Loucy (cell line): Measurements from ENCODE around the gene TPST2.

Experiments used
- EZH2phosphoT487 ChIP-seq: fragments of 200-600 bp; IDR thresholded peaks from 2 replicates; pipeline ENCODE4 v1.6.1; 2018; ENCODE audit warnings: antibody characterized with exemption, mild to moderate bottlenecking, moderate library complexity, borderline replicate concordance
- TF ChIP-seq, protein P1 (sequence below): fragments of 200-600 bp; sonication (generic); conservative IDR thresholded peaks from 2 replicates; pipeline ENCODE4 v1.5.1; 2014; ENCODE audit warnings: mild to moderate bottlenecking, antibody characterized with exemption, low read length

DNA sequence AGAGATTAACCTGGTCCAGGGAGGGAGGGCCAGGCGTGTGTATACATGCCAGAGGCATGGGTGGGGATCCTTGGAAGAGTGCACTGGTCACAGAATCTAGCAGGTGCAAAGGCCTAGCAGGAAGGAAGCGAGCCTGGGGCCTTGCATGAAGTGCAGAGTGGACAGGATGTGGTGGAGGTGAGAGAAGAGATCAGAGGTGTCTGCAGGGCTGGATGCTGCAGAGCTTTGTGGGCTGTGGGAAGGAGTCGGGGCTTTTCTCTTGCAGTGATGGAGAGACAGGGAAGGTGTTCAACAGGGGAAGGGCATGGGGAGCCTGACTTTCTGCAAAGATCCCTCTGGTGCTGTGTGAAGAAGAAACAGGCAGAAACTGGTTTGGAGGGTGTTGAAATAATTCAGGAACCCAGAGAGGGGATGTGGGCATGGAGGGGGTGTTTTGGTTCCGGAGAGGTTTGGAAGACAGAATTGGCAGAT lies 2.5 kb upstream of the TPST2 start:
- TF ChIP-seq, protein P1, sequence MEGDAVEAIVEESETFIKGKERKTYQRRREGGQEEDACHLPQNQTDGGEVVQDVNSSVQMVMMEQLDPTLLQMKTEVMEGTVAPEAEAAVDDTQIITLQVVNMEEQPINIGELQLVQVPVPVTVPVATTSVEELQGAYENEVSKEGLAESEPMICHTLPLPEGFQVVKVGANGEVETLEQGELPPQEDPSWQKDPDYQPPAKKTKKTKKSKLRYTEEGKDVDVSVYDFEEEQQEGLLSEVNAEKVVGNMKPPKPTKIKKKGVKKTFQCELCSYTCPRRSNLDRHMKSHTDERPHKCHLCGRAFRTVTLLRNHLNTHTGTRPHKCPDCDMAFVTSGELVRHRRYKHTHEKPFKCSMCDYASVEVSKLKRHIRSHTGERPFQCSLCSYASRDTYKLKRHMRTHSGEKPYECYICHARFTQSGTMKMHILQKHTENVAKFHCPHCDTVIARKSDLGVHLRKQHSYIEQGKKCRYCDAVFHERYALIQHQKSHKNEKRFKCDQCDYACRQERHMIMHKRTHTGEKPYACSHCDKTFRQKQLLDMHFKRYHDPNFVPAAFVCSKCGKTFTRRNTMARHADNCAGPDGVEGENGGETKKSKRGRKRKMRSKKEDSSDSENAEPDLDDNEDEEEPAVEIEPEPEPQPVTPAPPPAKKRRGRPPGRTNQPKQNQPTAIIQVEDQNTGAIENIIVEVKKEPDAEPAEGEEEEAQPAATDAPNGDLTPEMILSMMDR = no peak
- TF ChIP-seq EZH2phosphoT487 = no peak
